HG03025 (cell line): ENCODE data around the gene GNAT1.
"Not testable (repeated sequence)": the region's sequence is repeated elsewhere in the genome, so short reads cannot be mapped to it uniquely, and the experiment has no call there.

ENCODE experiments used
- ATAC-seq: cut with Tn5 transposase; IDR thresholded peaks from one replicate; pipeline ENCODE4 v1.9.1; 2021; ENCODE audit warnings: mild to moderate bottlenecking, moderate library complexity; ENCODE audit not compliant: unreplicated experiment, low FRiP score

The GNAT1 gene

GRCh38 chr3:50217681-50218080, 26.3 kb downstream of the GNAT1 start:
- no peak for ATAC-seq

- ATAC-seq: no peak
Observed at GRCh38 chr3:50218448-50218847, 27.0 kb downstream of the GNAT1 start.

GRCh38 chr3:50219285-50219684, 27.9 kb downstream of the GNAT1 start:
- ATAC-seq: no peak

- no peak for ATAC-seq
Observed at GRCh38 chr3:50220109-50220508, 28.7 kb downstream of the GNAT1 start.

- ATAC-seq: no peak
Observed at GRCh38 chr3:50221051-50221410, 29.6 kb downstream of the GNAT1 start.

- no peak for ATAC-seq
Observed at GRCh38 chr3:50221411-50222168, 30.2 kb downstream of the GNAT1 start.

GRCh38 chr3:50222169-50222528, 30.7 kb downstream of the GNAT1 start:
- no peak for ATAC-seq

- no peak for ATAC-seq
Observed at GRCh38 chr3:50224639-50225038, 33.2 kb downstream of the GNAT1 start.

- peak; percentile 17 for ATAC-seq
Observed at GRCh38 chr3:50226888-50227389, 35.5 kb downstream of the GNAT1 start.

- peak; percentile 69 for ATAC-seq
Observed at GRCh38 chr3:50227390-50228183, 36.2 kb downstream of the GNAT1 start.

- ATAC-seq: not testable (repeated sequence)
Observed at GRCh38 chr3:50228184-50228763, 36.9 kb downstream of the GNAT1 start.

GRCh38 chr3:50229490-50229889, 38.1 kb downstream of the GNAT1 start:
- ATAC-seq: no peak

- ATAC-seq: no peak
Observed at GRCh38 chr3:50230104-50230793, 38.8 kb downstream of the GNAT1 start.

- no peak for ATAC-seq
Observed at GRCh38 chr3:50230794-50231125, 39.4 kb downstream of the GNAT1 start.

GRCh38 chr3:50231581-50231980, 40.2 kb downstream of the GNAT1 start:
- no peak for ATAC-seq

- ATAC-seq: no peak
Observed at GRCh38 chr3:50232303-50232702, 40.9 kb downstream of the GNAT1 start.

GRCh38 chr3:50233176-50233575, 41.8 kb downstream of the GNAT1 start:
- no peak for ATAC-seq

- peak; percentile 92 for ATAC-seq
Observed at GRCh38 chr3:50235716-50236483, 44.5 kb downstream of the GNAT1 start, which contains the start of gene GNAI2. TSS of gene GNAI2 (plus strand) at chr3:50236204. CDS start at chr3:50236336, 132 bp downstream.

GRCh38 chr3:50236484-50237132, 45.2 kb downstream of the GNAT1 start:
- ATAC-seq: no peak
